T-helper 2 cell treated with Interferon-gamma antibody and Interleukin-4, amounts not matched to agents 5 μg/mL and 100 μg/mL, for 36 hours (primary cell): ENCODE data around the gene PICALM.

ENCODE experiments used
- DNase-seq: peaks from one replicate; pipeline ENCODE4 v3.0.0; 2021; ENCODE audit warnings: low spot score
- H3K27ac Mint-ChIP-seq: one replicate; pipeline ENCODE4 v1.8.0; 2021; ENCODE audit warnings: mild to moderate bottlenecking, mixed read lengths
- H3K27me3 Mint-ChIP-seq: one replicate; pipeline ENCODE4 v1.8.0; 2021; ENCODE audit warnings: low read depth, mixed read lengths
- H3K36me3 Mint-ChIP-seq: one replicate; pipeline ENCODE4 v1.8.0; 2021; ENCODE audit warnings: low read depth, mixed read lengths
- H3K4me1 Mint-ChIP-seq: one replicate; pipeline ENCODE4 v1.8.0; 2021; ENCODE audit warnings: low read depth, mixed read lengths
- H3K4me3 Mint-ChIP-seq: one replicate; pipeline ENCODE4 v1.8.0; 2022; ENCODE audit warnings: mild to moderate bottlenecking, moderate library complexity, mixed read lengths
- H3K9me3 Mint-ChIP-seq: one replicate; pipeline ENCODE4 v1.8.0; 2021; ENCODE audit warnings: mixed read lengths

The PICALM gene

GRCh38 chr11:86068138-86068871, 579 bp downstream of the PICALM start:
- Mint-ChIP-seq H3K4me1 (peaks cover 40% of the 10 kb centered on the region), H3K36me3 (peaks cover 29% of the 10 kb centered on the region), H3K27ac (peak overlapping the region; percentile 89), H3K4me3 (peak overlapping the region; percentile 99), H3K27me3 (peaks cover 1% of the 10 kb centered on the region), H3K9me3 (no peaks in the 10 kb centered on the region)
- DNase-seq, result peak; percentile 39

- no peak for DNase-seq
- H3K36me3 Mint-ChIP-seq, result peaks cover 29% of the 10 kb centered on the region
- peak overlapping the region; percentile 99 for H3K4me3 Mint-ChIP-seq
- H3K4me1 Mint-ChIP-seq, result peaks cover 42% of the 10 kb centered on the region
- no peaks in the 10 kb centered on the region for H3K27me3 Mint-ChIP-seq
- peak overlapping the region; percentile 89 for H3K27ac Mint-ChIP-seq
- no peaks in the 10 kb centered on the region for H3K9me3 Mint-ChIP-seq
Observed at GRCh38 chr11:86067851-86068137, 1.1 kb downstream of the PICALM start.

- Mint-ChIP-seq H3K4me1 (peaks cover 44% of the 10 kb centered on the region), H3K27ac (peak overlapping the region; percentile 89), H3K36me3 (peaks cover 29% of the 10 kb centered on the region), H3K27me3 (no peaks in the 10 kb centered on the region), H3K9me3 (no peaks in the 10 kb centered on the region), H3K4me3 (peak overlapping the region; percentile 99)
- DNase-seq, result no peak
Observed at GRCh38 chr11:86067009-86067850, 1.7 kb downstream of the PICALM start.

GRCh38 chr11:86066657-86067008, 2.3 kb downstream of the PICALM start:
- no peak for DNase-seq
- Mint-ChIP-seq H3K27ac (peak overlapping the region; percentile 89), H3K4me3 (peak overlapping the region; percentile 99), H3K27me3 (no peaks in the 10 kb centered on the region), H3K36me3 (peaks cover 33% of the 10 kb centered on the region), H3K4me1 (peaks cover 48% of the 10 kb centered on the region), H3K9me3 (no peaks in the 10 kb centered on the region)

DNA sequence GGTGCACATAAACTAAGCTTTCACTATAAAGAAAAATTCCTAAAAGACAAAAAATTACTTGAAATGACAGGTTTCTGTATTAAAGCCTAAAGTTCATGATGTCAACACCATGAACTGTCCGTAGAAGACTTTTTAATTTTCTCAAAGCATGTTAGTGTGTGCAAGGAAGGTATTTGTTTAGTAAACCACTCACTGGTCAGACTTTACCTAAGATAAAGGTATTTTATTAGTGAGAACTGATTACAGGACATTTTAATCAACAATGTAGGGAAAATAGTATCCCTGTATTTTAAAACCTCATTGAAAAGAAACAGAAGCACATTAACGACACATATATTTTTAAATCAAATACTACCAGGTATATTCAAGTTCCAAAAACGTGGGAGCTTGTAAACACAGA, 2.9 kb downstream of the PICALM start:
- Mint-ChIP-seq H3K4me1 (peaks cover 49% of the 10 kb centered on the region), H3K9me3 (no peaks in the 10 kb centered on the region), H3K36me3 (peaks cover 38% of the 10 kb centered on the region), H3K4me3 (peak overlapping the region; percentile 99), H3K27ac (peak overlapping the region; percentile 89), H3K27me3 (no peaks in the 10 kb centered on the region)
- DNase-seq, result no peak

- Mint-ChIP-seq H3K4me1 (peaks cover 51% of the 10 kb centered on the region), H3K27ac (peak overlapping the region; percentile 73), H3K9me3 (no peaks in the 10 kb centered on the region), H3K27me3 (no peaks in the 10 kb centered on the region), H3K36me3 (peaks cover 44% of the 10 kb centered on the region), H3K4me3 (peak overlapping the region; percentile 66)
- DNase-seq, result no peak
Observed at GRCh38 chr11:86064220-86064803, 4.6 kb downstream of the PICALM start.

- H3K27me3 Mint-ChIP-seq, result no peaks in the 10 kb centered on the region
- H3K36me3 Mint-ChIP-seq, result peaks cover 44% of the 10 kb centered on the region
- DNase-seq, result no peak
- no peaks in the 10 kb centered on the region for H3K9me3 Mint-ChIP-seq
- peak overlapping the region; percentile 73 for H3K27ac Mint-ChIP-seq
- peaks cover 57% of the 10 kb centered on the region for H3K4me1 Mint-ChIP-seq
- peak overlapping the region; percentile 66 for H3K4me3 Mint-ChIP-seq
Observed at GRCh38 chr11:86063536-86063935, 5.3 kb downstream of the PICALM start.

GRCh38 chr11:86062719-86063118, 6.2 kb downstream of the PICALM start:
- Mint-ChIP-seq H3K27me3 (no peaks in the 10 kb centered on the region), H3K9me3 (no peaks in the 10 kb centered on the region), H3K36me3 (peaks cover 37% of the 10 kb centered on the region), H3K27ac (peak overlapping the region; percentile 62), H3K4me1 (peaks cover 61% of the 10 kb centered on the region), H3K4me3 (peak overlapping the region; percentile 73)
- no peak for DNase-seq

GRCh38 chr11:86061483-86062205, 7.2 kb downstream of the PICALM start:
- no peak for DNase-seq
- peaks cover 32% of the 10 kb centered on the region for H3K36me3 Mint-ChIP-seq
- no peaks in the 10 kb centered on the region for H3K9me3 Mint-ChIP-seq
- peak overlapping the region; percentile 33 for H3K4me3 Mint-ChIP-seq
- no peaks in the 10 kb centered on the region for H3K27me3 Mint-ChIP-seq
- H3K4me1 Mint-ChIP-seq, result peaks cover 65% of the 10 kb centered on the region
- no peak overlapping the region for H3K27ac Mint-ChIP-seq

DNA sequence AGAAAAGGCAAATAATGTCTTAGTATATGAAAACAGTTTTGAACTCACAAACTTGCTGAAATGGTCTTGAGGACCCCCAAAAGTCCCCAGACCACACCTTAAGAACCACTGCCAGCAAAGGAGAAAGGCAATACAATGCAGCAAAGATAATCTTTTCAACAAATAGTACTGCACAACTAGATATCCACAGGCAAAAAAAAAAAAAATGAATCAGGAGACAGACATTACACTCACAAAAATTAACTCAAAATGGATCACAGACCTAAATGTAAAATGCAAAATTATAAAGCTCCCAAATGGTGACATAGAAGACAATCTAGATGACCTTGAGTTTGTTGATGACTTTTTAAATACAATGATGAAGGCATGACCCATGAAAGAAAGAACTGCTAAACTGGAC, 8.3 kb downstream of the PICALM start:
- H3K4me1 Mint-ChIP-seq, result peaks cover 64% of the 10 kb centered on the region
- H3K4me3 Mint-ChIP-seq, result peak overlapping the region; percentile 52
- peak overlapping the region; percentile 41 for H3K27ac Mint-ChIP-seq
- no peak for DNase-seq
- peaks cover 28% of the 10 kb centered on the region for H3K36me3 Mint-ChIP-seq
- H3K27me3 Mint-ChIP-seq, result no peaks in the 10 kb centered on the region
- no peaks in the 10 kb centered on the region for H3K9me3 Mint-ChIP-seq

DNA sequence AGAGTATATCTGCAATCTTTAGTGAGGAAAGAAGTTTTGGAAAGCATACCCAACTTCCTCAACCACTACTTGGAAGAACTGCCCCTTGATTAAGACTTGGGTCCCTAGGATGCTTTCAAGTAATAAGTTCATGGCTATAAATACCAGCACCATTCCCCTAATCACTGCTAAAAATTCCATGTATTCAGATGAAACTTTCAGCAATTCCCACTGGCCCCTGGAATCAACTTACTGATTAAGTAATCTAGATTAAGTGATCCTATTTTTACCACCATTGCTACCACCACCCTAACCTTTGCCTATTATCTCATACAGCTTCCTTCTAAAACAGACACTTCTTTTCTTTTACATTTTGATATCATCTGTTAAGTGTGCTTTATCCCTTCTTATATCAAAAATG, 10.5 kb downstream of the PICALM start:
- no peak for DNase-seq
- H3K27me3 Mint-ChIP-seq, result no peaks in the 10 kb centered on the region
- H3K36me3 Mint-ChIP-seq, result peaks cover 24% of the 10 kb centered on the region
- H3K4me1 Mint-ChIP-seq, result peaks cover 56% of the 10 kb centered on the region
- no peak overlapping the region for H3K27ac Mint-ChIP-seq
- H3K9me3 Mint-ChIP-seq, result no peaks in the 10 kb centered on the region
- no peak overlapping the region for H3K4me3 Mint-ChIP-seq

DNA sequence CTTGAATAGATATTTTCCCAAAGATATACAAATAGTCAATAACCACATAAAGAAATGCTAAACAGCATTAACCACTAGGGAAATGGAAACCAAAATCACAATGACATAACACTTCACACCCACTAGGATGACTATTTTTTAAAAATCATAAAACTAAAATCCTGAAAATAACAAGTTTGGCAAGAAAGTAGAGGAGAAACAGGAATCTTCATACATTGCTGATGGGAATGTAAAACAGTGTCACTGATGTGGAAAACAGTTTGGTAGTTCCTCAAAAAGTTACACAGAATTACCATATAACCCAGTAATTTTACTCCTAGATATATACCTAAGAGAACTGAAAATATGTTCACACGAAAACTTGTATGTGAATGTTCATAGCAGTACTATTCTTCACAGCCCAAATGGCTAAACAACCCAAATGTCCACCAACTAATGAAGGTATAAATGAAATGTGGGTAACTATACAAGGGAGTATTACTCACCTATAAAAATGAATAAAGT, 12.5 kb downstream of the PICALM start:
- Mint-ChIP-seq H3K4me3 (no peak overlapping the region), H3K36me3 (peaks cover 26% of the 10 kb centered on the region), H3K27ac (no peak overlapping the region), H3K9me3 (no peaks in the 10 kb centered on the region), H3K27me3 (no peaks in the 10 kb centered on the region), H3K4me1 (peaks cover 61% of the 10 kb centered on the region)
- DNase-seq, result no peak

DNA sequence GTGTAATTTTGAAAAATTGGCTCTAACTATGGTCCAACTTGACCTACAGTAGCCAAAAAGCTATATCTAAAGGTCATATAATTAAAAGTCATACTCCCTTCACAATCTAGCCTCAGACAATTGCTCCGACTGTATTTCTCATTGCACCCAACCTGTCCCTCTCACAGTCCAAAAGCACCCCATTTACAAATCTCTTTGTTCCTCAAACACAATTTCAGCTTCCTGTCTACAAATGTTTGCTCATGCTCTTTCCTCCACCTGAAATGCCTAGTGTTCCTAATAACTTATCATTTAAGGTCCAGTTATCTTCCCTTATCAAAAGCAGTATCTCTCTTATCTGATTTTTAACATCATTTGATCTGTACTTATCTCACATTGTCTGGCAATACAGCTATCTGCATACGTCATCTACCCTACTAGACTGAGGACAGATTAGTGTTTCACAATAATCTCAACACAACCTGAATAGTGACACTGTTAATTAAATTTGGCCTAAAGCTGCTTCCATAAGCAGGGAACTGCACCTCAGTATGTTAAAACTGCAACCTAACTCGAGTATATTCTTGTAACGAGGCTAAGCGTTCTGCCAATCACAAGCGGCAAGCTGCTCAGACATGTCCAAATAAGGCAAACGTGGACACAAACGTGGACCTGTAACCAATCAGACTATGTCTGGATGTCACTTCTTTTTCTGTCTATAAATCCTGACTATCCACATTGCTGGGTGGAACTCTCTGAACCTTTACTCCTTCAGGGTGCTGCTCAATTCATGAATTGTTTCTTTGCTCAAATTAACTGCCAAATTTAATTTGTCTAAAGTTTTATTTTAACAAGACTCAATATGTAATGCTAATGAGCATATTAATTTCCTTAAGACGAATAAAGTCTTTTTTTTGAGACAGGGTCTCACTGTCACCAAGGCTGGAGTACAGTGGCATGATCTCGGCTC, 15.9 kb downstream of the PICALM start:
- Mint-ChIP-seq H3K4me3 (peak overlapping the region; percentile 9), H3K27me3 (no peaks in the 10 kb centered on the region), H3K27ac (no peak overlapping the region), H3K36me3 (peaks cover 19% of the 10 kb centered on the region), H3K9me3 (no peaks in the 10 kb centered on the region), H3K4me1 (peaks cover 50% of the 10 kb centered on the region)
- DNase-seq, result no peak
